HG03378 (cell line): ENCODE data around the gene FADS6.

Experiments
- ATAC-seq: cut with Tn5 transposase; IDR thresholded peaks from one replicate; pipeline ENCODE4 v1.9.1; 2021; ENCODE audit warnings: mild to moderate bottlenecking, moderate library complexity; ENCODE audit not compliant: unreplicated experiment

Gene FADS6

DNA sequence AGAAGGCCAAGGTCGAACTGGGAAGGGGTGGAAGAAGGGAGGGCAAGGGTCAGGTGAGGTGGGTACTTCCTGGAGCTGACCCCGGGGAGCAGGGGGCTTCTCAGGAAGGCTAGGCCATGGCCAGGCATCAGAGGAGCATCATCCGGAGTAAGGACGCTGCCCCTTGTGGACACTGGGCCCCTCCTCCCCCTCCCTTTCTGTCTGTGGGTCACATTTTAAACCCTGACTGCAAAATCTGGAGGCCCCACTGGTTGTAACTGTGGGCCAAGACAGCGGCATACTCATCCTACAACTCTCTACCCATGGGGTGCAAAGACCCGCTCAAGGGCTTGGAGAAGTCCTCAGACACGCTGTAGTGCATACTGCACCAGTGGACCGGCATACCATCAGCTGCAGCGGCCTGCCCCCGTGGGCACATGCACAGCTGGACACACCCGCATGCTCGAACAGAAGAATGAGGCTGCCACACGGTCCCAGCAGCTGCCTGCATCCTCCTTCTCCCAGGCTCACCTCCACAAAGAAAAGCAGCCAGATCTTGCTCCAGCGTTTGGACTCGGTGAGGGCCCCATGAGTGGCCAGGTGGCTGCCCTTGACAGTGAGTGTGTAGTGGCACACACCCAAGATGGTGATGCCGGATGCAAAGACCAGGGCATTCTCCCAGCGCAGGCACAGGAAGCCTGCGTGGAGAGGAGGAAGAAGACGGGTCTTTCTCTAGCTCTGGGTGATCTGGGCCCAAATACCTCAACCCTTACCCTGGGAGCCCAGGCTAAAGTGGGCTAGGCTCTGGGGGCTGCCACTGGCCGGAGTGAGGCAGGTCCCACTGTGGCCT lies 1.2 kb downstream of the FADS6 start:
- no peak for ATAC-seq

DNA sequence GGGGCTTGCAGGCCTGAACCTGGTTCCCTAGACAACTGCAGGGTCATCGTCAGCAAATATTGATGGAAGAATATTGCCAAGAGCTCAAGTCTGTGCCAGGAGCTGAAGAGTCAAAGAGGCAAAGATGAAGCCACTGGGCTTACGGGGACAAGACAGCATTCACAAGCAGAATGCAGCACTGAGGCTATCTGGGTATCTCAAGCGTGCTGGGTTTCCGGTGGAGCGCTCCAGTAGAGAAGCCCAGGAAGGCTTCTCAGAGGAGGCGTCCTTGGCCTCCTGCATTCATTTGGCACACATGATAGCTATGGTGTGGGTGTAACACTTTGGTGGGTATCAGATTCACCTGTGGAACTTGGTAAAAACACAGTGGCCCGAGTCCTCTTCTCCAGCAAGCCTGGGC lies 2.9 kb downstream of the FADS6 start:
- ATAC-seq: no peak

GRCh38 chr17:74888469-74888868 lies 5.0 kb downstream of the FADS6 start:
- no peak for ATAC-seq

GRCh38 chr17:74883241-74883745 lies 10.1 kb downstream of the FADS6 start:
- no peak for ATAC-seq

DNA sequence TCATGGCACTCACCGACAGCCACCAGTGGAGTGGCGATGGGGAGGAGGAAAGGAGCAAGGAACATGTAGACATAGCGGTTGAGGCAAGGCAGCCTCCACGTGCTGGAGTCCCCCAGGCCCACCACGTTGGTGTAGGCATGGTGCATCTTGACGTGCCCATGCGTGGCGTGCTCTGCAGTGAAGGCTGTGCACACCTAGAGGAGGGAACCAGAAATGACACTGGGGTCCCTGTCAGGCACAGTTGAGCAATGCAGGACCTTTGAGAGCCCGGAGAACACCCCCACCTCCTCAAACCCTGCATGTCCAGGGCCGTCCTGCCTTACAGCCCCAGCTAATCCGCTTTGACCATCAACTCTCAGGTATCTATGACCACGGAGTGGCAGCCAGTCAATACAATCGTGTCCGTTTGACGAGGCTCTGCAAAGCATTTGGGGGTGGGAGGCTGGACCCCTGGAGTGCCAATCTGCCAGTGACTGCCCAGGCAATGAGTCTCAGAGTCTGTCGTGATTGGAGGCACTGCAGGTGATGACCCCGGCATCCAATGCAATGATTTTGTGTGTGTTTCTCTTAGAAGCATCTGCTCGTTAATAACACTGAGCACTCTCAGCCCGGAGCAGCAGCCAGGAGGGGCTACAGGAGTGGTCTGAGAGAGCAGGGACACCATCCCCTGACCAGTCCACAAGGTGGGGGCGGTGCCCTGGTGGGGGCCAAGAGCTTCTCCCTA lies 10.8 kb downstream of the FADS6 start:
- ATAC-seq: no peak

DNA sequence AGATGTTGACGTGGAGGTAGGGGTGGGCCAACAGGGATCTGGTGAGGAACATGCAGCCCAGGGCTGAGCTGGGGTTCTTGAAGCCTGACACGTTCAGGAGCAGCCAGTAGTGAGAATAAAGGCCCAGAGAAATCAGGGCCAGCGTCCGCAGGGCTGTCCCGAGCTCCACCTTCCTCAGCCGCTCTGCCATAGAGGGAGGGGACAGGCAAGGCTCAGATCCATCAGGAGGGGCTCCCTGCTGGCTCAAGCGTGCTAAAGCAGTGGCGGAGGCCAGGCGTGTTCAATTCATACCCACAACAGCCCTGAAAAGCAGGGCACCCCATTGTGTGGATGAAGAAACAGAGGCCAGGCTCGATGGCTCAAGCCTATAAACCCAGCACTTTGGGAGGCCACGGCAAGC lies 12.4 kb downstream of the FADS6 start:
- ATAC-seq: no peak

GRCh38 chr17:74879308-74879707 lies 14.1 kb downstream of the FADS6 start:
- no peak for ATAC-seq

DNA sequence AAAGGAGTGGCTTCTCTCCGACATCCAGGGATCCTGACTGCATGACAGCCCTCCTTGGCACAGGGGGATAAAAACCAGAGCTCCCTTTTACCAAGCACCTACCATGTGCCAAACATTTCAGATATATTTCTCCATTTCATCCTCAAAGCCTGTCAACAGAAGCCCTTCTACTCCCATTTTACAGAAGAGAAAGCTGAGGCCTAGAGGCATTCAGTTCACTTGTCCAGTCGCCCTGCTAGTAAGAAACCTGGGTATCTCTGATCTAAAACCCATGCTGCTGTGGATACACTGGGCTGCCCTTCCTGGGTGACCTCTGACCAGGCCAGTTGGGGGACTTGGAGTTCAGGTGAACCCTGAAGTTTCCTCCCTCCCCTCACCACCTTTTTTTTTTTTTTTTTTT lies 14.8 kb downstream of the FADS6 start:
- no peak for ATAC-seq

DNA sequence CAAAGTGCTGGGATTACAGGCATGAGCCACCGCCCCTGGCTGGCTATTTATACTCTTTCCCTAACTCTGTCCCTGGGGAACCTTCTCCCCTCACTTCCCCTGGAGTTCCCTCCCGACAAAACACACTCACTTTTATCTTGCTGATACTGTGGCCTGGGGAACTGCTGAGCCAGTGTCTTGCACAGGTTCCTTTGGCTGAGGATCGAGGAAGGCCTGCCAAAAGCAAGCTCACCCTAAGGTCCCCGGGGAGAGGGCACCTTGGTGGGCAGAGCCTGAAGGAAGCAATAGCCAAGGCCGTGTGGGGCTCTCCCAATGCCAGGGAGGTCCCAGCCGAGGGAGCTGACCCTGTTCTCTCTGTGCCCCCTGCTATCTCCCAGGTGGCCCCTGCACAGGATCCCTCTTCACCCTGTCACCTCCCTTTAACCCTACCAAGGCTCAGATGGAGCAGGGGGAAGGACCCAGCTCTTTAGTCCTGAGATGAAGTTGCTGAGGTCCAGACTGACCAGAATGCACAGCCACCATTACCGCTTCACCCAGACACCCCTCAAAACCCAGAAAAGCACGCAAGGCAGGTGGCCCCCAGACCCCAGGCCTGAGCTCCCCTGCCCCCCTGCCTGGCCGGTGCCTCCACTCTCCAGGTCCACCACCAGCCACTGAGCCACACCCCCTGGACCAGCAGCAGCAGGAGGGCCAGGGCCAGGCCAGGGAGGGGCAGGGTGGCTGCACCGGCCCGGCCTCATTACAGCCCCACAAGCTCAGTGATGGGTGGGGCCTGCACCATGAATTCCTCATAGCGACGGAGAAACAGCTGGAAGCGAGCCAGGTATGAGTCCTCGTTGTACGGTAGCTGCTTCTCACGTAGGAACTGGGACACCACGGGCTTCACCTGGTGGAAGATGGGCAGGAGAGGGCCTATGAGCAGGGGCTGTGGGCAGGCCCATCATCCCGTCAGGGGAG lies 15.6 kb downstream of the FADS6 start:
- no peak for ATAC-seq

DNA sequence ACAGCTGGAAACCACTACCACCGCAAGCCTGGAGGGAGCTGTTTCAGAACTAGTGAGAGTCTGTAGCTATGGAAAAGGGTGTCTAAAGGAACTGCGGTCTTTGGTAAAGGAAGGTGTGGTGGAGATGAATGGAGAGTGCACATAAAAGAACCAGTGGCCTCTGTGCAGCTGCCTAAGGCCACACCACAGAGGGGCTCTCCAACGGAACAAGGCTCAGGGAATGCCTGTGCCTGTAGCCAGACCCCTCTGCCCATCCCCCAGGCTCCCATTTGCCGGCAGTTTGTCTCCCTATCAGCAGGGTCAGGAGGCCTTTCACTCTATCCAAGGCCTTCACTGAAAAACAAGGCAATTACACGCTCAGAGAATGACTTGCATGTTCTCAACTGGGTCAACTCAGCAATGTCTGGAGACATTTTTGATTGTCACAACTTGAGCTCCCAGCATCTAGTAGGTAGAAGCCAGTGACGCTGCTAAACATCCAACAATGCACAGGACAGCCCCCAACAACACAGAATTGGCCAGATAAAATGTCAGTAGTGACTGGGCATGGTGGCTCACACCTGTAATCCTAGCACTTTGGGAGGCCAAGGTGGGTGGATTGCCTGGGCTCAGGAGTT lies 17.3 kb downstream of the FADS6 start:
- ATAC-seq: no peak

- ATAC-seq: no peak
These were observed 18.1 kb downstream of the FADS6 start for GRCh38 chr17:74875155-74875976.

- ATAC-seq: no peak
These were observed 18.8 kb downstream of the FADS6 start for GRCh38 chr17:74874615-74875037.

GRCh38 chr17:74873874-74874614 lies 19.4 kb downstream of the FADS6 start:
- ATAC-seq: no peak

- peak; percentile 85 for ATAC-seq
These were observed 20.2 kb downstream of the FADS6 start for GRCh38 chr17:74873037-74873873.

GRCh38 chr17:74872313-74873036 lies 21.0 kb downstream of the FADS6 start, which contains the start of gene FDXR:
Gene FDXR, minus strand, starts transcription at chr17:74872994. Its CDS starts 50 bp downstream, at chr17:74872944.
- ATAC-seq: peak; percentile 32

DNA sequence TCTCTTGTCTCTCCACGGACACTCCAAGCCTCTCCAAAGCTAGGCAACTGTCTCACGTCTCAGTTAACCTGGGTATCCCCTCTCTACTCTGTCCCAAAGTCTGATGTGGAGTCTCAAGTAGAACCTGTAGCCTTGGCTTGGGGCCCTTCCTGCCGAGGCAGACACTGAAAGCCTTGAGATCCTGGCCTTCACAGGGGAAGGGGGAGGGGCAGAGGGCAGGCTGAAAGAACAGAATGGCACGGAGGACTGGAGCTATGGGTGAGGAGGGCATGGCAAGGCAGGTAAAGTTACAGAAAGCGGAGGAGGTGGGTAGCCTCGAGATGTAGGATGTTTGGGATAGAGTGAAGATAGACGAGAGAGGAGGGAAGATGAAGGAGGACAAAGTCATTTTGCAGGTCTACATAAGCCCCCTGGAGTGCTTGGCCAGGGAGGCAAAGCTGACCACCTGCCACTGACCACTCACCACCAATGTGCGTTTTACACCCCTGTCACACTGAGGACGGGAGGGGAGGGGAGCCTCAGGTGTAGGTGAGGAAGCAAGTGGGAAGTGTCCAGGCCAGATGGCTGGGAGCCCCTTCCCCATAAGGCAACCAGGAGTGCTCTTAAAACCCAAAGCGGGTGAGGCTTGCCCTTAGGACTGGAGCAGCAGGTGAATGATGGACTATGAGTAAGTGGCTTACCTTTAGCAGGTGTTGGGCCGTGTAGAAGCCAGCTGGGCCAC lies 21.9 kb downstream of the FADS6 start:
- ATAC-seq: no peak

DNA sequence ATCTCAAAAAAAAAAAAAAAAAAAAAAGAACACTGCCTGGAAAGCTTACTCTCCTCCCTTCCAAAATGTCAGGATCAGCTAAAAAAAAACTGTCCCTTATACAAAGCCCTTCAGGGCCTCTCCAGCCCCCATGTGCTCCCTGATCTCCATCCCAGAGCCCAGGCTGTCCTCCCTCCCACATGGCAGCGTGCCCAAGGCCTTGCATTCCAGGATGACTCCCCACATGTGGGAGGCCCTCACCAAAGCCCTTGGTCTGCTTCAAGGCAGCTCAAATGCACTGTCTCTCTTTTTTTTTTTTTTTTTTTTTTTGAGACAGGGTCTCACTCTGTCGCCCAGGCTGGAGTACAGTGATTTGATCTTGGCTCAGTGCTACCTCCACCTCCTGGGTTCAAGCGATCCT lies 22.9 kb downstream of the FADS6 start:
- ATAC-seq: no peak
